AG09309 (cell line): ENCODE measurements around the gene LRRC38.

Source experiments
- DNase-seq: peaks from one replicate; pipeline ENCODE4 v3.0.0-alpha.2; 2010; ENCODE audit warnings: low read depth
- H3K4me3 ChIP-seq: 2 replicates; pipeline ENCODE4 v1.5.1; 2011; ENCODE audit warnings: mild to moderate bottlenecking, low read depth, low read length, moderate library complexity; ENCODE audit not compliant: control insufficient read depth
- CTCF ChIP-seq: IDR thresholded peaks from 2 replicates; pipeline ENCODE4 v1.5.1; 2011; ENCODE audit warnings: mild to moderate bottlenecking, low read depth, low read length, inconsistent platforms; ENCODE audit not compliant: insufficient read depth, control insufficient read depth; ENCODE audit errors: missing control alignments

Gene LRRC38

GRCh38 chr1:13549021-13549420 lies 35.2 kb upstream of the LRRC38 start:
- TF ChIP-seq CTCF: no peak
- no peak for DNase-seq
- H3K4me3 ChIP-seq: no peak overlapping the region

- no peak for TF ChIP-seq CTCF
- DNase-seq: no peak
- H3K4me3 ChIP-seq: no peak overlapping the region
Measured at GRCh38 chr1:13548281-13548680, 34.5 kb upstream of the LRRC38 start.

GRCh38 chr1:13546791-13547190 lies 33.0 kb upstream of the LRRC38 start:
- no peak overlapping the region for H3K4me3 ChIP-seq
- no peak for TF ChIP-seq CTCF
- DNase-seq: no peak

- H3K4me3 ChIP-seq: no peak overlapping the region
- no peak for DNase-seq
- no peak for TF ChIP-seq CTCF
Measured at GRCh38 chr1:13544221-13544556, 30.4 kb upstream of the LRRC38 start.

- DNase-seq: no peak
- no peak for TF ChIP-seq CTCF
- no peak overlapping the region for H3K4me3 ChIP-seq
Measured at GRCh38 chr1:13543451-13544220, 29.8 kb upstream of the LRRC38 start.

- DNase-seq: no peak
- no peak for TF ChIP-seq CTCF
- H3K4me3 ChIP-seq: no peak overlapping the region
Measured at GRCh38 chr1:13541435-13542215, 27.8 kb upstream of the LRRC38 start.
